Measurements from ENCODE around the gene CYP4F22.
A peak's percentile ranks its signal among the peaks of the same experiment; 100 is the strongest.
"Not testable (repeated sequence)": the region's sequence is repeated elsewhere in the genome, so short reads cannot be mapped to it uniquely, and the experiment has no call there.

CYP4F22 gene

DNA sequence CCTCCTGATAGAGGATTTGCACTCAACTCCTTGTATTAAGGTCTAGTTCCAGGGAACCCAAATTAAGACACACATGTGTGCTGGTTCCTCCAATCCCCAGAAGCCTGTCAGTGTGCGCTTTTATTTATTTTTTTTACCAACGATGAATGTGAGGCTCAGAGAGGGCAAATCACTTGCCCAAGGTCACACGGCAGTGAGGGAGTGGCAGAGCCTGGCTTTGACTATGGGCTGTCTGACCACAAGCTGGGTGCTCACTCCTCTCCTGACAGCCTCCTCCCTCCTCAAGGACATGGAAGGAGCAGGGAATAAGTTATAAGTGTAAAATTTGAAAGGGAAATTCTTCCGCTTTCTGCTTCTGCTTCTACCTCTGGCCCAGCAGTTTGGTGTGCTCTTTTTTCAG is 48.9 kb downstream of the CYP4F22 start:
- DNase-seq (ENCODE audit: low read depth, low spot score): no peak
- no peak overlapping the region for H3K4me3 ChIP-seq (ENCODE audit: low read length)

DNA sequence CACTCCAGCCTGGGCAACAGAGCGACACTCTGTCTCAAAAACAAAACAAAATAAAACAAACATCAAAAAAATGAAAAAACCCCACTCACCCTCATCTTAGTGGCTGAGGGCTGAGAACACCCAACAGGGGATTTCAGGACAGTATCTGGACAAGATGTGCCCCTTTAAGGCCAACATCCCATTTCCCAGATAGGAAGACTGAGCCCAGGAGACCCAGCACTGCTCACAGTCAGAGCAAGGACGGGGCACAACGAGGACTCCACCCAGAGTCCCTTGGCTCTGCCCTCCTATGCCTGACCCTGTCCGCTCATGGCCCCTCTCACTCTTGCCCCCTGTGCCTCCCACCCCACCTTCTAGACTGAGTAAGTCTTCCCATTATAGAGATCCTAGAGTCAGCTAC is 53.8 kb downstream of the CYP4F22 start:
- DNase-seq (ENCODE audit: low read depth, low spot score): no peak
- no peak overlapping the region for H3K4me3 ChIP-seq (ENCODE audit: low read length)

- DNase-seq (ENCODE audit: low read depth, low spot score): no peak
These were observed 54.5 kb downstream of the CYP4F22 start for GRCh38 chr19:15562861-15563260.

GRCh38 chr19:15563325-15563794 is 55.0 kb downstream of the CYP4F22 start:
- H3K4me3 ChIP-seq (ENCODE audit: low read length): no peak overlapping the region
- no peak for DNase-seq (ENCODE audit: low read depth, low spot score)

More at GRCh38 chr19:15562861-15563260, 54.5 kb downstream of the CYP4F22 start:
- H3K4me3 ChIP-seq (ENCODE audit: low read length): no peak overlapping the region

DNA sequence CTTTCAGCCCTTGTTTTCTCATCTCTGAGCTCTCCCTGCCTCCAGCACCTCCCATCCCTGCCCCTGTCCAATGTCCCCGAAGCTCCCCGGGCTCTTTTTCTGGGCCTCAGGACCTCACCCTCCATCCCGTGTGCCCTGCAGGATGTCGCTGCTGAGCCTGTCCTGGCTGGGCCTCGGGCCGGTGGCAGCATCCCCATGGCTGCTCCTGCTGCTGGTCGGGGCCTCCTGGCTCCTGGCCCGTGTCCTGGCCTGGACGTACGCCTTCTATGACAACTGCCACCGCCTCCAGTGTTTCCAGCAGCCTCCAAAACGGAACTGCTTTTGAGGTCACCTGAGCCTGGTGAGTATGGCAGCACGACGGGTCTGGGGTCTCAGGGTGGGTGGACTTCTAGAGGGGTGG is 55.6 kb downstream of the CYP4F22 start:
- no peak for DNase-seq (ENCODE audit: low read depth, low spot score)
- no peak overlapping the region for H3K4me3 ChIP-seq (ENCODE audit: low read length)

DNA sequence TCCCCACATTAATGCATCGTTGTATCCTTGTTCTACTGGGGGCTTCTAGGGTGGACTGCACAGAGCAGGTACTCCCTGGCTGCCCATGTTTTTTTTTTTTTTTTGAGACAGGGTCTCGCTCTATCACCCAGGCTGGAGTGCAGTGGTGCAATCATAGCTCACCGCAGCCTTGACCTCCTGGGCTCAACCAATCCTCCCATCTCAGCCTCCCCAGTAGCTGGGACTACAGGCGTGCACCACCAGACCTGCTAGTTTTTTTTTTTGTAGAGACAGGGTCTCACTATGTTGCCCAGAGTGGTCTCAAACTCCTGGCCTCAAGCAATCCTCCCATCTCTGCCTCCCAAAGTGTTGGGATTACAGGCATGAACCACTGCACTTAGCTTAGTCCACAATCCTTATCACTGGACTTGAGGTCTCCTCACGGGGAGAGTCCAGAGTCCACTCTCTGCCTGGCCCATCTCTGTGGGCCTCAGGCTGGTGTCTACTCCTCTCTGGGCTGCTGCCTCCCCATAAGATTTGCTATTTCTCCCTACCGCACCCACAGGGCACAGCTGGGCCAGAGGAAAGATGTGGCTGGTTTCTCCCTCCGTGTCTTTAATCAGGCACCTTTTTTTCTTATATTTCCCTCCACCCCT is 56.3 kb downstream of the CYP4F22 start:
- DNase-seq (ENCODE audit: low read depth, low spot score): no peak
- H3K4me3 ChIP-seq (ENCODE audit: low read length): no peak overlapping the region

- H3K4me3 ChIP-seq (ENCODE audit: low read length): no peak overlapping the region
- DNase-seq (ENCODE audit: low read depth, low spot score): no peak
These were observed 62.1 kb downstream of the CYP4F22 start for GRCh38 chr19:15570420-15570819.

- no peak for DNase-seq (ENCODE audit: low read depth, low spot score)
- H3K4me3 ChIP-seq (ENCODE audit: low read length): no peak overlapping the region
These were observed 67.1 kb downstream of the CYP4F22 start for GRCh38 chr19:15575406-15575805.

DNA sequence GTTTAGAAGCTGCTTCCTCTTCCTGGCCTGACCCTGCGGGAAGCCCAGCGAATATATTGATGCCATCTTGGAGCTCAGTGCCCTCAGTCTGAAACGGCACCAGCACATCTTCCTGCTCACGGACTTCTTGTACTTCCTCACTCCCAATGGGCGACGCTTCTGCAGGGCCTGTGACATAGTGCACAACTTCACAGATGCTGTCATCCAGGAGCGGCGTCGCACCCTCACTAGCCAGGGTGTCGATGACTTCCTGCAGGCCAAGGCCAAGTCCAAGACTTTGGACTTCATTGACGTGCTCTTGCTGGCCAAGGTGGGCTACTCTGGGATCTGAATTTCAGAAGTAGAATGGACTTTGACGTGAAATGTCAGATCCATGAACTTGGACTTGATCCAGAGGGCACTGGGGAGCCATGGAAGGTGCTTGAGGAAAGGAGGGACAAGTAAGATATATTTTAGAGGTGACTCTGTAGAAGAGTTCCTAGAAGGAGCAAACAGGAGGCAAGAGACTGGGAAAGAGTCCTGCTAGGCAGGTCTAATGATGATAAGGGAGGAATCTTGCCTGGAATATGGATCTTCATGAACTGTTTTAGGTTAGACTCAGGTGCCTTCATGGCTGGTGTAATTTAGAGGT is 68.3 kb downstream of the CYP4F22 start:
- H3K4me3 ChIP-seq (ENCODE audit: low read length): no peak overlapping the region
- no peak for DNase-seq (ENCODE audit: low read depth, low spot score)

- DNase-seq (ENCODE audit: low read depth, low spot score): no peak
- H3K4me3 ChIP-seq (ENCODE audit: low read length): no peak overlapping the region
These were observed 69.0 kb downstream of the CYP4F22 start for GRCh38 chr19:15577184-15577771.

GRCh38 chr19:15583346-15583745 is 75.0 kb downstream of the CYP4F22 start:
- no peak for DNase-seq (ENCODE audit: low read depth, low spot score)

GRCh38 chr19:15584095-15584494 is 75.8 kb downstream of the CYP4F22 start:
- H3K4me3 ChIP-seq (ENCODE audit: low read length): peak overlapping the region; percentile 35

More at GRCh38 chr19:15583346-15583745, 75.0 kb downstream of the CYP4F22 start:
- H3K4me3 ChIP-seq (ENCODE audit: low read length): no peak overlapping the region

DNA sequence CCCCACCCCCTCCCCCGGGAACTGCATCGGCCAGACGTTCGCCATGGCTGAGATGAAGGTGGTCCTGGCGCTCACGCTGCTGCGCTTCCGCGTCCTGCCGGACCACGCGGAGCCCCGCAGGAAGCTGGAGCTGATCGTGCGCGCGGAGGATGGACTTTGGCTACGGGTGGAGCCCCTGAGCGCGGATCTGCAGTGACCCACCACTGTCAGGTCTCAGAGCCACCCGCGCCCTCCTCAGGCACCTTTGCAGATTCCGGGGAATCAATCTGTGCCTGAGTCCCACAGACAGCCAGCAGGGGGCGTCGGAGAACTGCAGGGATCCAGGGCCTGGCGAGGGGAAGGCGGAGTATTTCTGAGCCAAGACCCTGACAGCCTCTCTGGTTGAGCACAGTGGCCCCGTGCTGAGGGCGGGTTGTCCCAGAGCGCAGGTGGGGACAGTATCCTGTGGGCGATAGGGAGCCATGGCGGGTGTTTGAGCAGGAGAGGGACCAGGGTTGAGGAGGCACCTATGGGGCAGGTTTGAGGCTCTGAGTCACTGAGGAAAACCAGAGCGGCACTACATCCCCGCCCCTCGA is 76.3 kb downstream of the CYP4F22 start:
- peak; percentile 70 for DNase-seq (ENCODE audit: low read depth, low spot score)
- peak overlapping the region; percentile 35 for H3K4me3 ChIP-seq (ENCODE audit: low read length)

More at GRCh38 chr19:15584095-15584494, 75.8 kb downstream of the CYP4F22 start:
- DNase-seq (ENCODE audit: low read depth, low spot score): no peak

GRCh38 chr19:15587663-15588062 is 79.3 kb downstream of the CYP4F22 start:
- H3K4me3 ChIP-seq (ENCODE audit: low read length): no peak overlapping the region
- no peak for DNase-seq (ENCODE audit: low read depth, low spot score)

DNA sequence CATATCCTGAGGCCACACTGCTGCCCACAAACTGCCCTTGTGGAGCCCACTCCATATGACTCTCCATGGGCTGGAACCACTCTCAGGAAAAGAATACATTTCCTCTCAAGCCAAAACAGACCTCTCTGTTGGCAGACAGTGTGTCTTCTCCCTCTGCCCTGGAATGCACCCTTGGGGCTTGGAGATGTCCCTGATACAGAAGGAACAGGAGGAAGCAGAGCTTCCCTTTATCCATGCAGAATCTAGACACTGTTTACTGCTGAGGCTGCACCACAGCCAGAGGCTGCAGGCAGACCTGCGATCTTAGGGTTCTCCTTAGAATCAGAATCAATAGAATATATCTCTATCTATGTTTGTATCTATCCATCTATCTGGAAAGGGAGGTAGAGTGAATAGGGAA is 79.9 kb downstream of the CYP4F22 start:
- no peak overlapping the region for H3K4me3 ChIP-seq (ENCODE audit: low read length)
- DNase-seq (ENCODE audit: low read depth, low spot score): no peak

DNA sequence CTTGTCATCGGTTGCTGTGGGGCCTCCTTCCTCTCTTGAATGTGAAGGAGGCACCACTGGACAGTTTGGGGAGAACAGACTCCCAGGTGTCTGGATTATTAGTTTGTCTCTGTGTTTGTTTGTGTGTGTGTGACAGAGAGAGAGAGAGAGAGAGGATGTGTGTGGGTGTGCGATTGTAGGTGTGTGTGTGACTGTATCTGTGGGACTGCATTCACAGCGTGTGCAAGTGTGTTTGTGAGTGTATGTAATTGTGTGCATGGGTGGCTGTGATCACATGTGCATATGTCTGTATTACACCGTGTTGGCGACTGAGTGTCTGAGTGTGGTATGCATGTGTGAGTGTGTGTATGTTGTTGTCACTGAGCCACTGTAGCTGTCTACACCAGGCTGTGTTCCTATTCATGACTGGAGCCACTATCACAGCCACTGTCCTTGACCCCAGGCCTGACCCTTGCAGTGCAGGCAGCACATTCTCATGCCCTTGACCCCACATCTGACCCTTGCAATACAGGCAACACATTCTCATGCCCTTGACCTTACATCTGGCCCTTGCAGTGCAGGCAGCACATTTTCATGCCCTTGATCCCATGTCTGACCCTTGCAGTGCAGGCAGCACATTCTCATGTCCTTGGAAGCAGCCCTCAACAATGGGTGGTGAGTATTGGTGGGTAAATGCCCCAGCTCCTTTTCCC is 81.6 kb downstream of the CYP4F22 start:
- DNase-seq (ENCODE audit: low read depth, low spot score): no peak
- no peak overlapping the region for H3K4me3 ChIP-seq (ENCODE audit: low read length)

GRCh38 chr19:15591796-15592195 is 83.5 kb downstream of the CYP4F22 start:
- H3K4me3 ChIP-seq (ENCODE audit: low read length): no peak overlapping the region
- no peak for DNase-seq (ENCODE audit: low read depth, low spot score)

DNA sequence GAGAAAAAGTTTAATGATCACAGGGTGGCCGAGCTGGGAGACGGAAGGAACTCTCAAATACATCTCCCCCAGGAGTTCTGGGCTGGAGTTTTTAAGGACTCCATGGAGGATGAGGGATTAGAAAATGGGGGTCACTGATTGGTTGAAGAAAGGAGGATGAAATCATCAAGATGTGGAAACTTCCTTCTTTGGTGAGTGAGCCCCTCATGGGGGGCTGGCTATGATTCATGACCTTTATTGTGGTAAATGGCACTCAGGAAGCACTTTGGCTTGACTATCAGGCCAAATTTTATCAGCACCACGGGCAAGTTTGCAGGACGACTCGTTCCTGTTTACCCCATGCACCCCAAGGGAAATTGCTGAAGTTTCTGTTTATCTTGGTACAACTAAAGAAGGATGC is 84.2 kb downstream of the CYP4F22 start:
- not testable (repeated sequence) for H3K4me3 ChIP-seq (ENCODE audit: low read length); DNase-seq (ENCODE audit: low read depth, low spot score)

GRCh38 chr19:15593766-15594165 is 85.4 kb downstream of the CYP4F22 start:
- not testable (repeated sequence) for H3K4me3 ChIP-seq (ENCODE audit: low read length); DNase-seq (ENCODE audit: low read depth, low spot score)

- DNase-seq (ENCODE audit: low read depth, low spot score): no peak
- no peak overlapping the region for H3K4me3 ChIP-seq (ENCODE audit: low read length)
These were observed 86.7 kb downstream of the CYP4F22 start for GRCh38 chr19:15595069-15595468.
